Testis (tissue), 3 donors: ENCODE measurements around the gene ZSCAN1. TPM values are rescaled to one million over a fixed set of nuclear protein-coding genes. Genes with fewer than 3 reads are reported as not detected.

Experiments used
- DNase-seq: peaks from one replicate; pipeline ENCODE4 v3.0.0-alpha.2; 2019
- H3K27ac ChIP-seq, 2 donors: fragments of 200-600 bp; sonication (generic); one replicate each; pipeline ENCODE4 v1.5.1; 2019
- H3K27me3 ChIP-seq: fragments of 200-600 bp; sonication (generic); one replicate; pipeline ENCODE4 v1.5.1; 2019
- H3K36me3 ChIP-seq: fragments of 200-600 bp; sonication (generic); one replicate; pipeline ENCODE4 v1.5.1; 2017; ENCODE audit warnings: low read depth; ENCODE audit errors: missing control alignments
- H3K4me1 ChIP-seq: fragments of 200-600 bp; sonication (generic); one replicate; pipeline ENCODE4 v1.5.1; 2019
- H3K4me3 ChIP-seq, 2 donors: fragments of 200-600 bp; sonication (generic); one replicate each; pipeline ENCODE4 v1.5.1; 2017 to 2019
- H3K9me3 ChIP-seq: fragments of 200-600 bp; sonication (generic); one replicate; pipeline ENCODE4 v1.5.1; 2017
- POLR2A ChIP-seq: fragments of 450-650 bp; IDR thresholded peaks from one replicate; pipeline ENCODE4 v1.6.1; 2017; ENCODE audit warnings: antibody characterized with exemption, mild to moderate bottlenecking, moderate library complexity
- WGBS, 2 donors: methylation state at CpG; one replicate each; pipeline ENCODE4 v1.1.5; 2018; 5-methylcytosine and 5-hydroxymethylcytosine counted together
- intact Hi-C: fragments of 100-400 bp; cut with DNase I; formaldehyde crosslinking; loops from one replicate; pipeline ENCODE4 v1.15.1; 2023; ENCODE audit warnings: low total_unique reads
- polyA plus RNA-seq: library from polyadenylated mRNA; stranded (reverse); fragments of 350-450 nt; fragmentation: Illumina TruSeq; extraction: RNeasy Lipid Tissue Mini Kit (QIAGEN cat#74804); gene quantifications from one replicate; pipeline ENCODE4 v1.2.3, GENCODE V29; 2014; ENCODE audit warnings: low read depth, low replicate concordance; ENCODE audit not compliant: insufficient read depth
- total RNA-seq, 2 donors: library from RNA; depleted of rRNA; stranded (reverse); fragments of >200 nt; gene quantifications; one replicate each; pipeline ENCODE4 v1.2.3, GENCODE V29; 2016
- TF ChIP-seq, protein P1 (sequence below), 3 experiments: fragments of 450-650 bp in 2 of 3; fragments of 200-600 bp in 1 of 3; sonication (generic) in 1 of 3; IDR thresholded peaks; one replicate each; pipeline ENCODE4 v1.5.1; 2016 to 2019; ENCODE audit warnings: antibody characterized with exemption in 3 of 3, mild to moderate bottlenecking in 2 of 3, moderate library complexity in 1 of 3

ZSCAN1 gene
- total and polyA plus RNA-seq, 3 donors from 2014 or later, result 5.9 to 8.0 (median 6.5) TPM

GRCh38 chr19:58021541-58022282 is 12.1 kb upstream of the ZSCAN1 start:
- intact Hi-C loops, result loop anchor here (10.0 kb wide), 1 partner anchor 133 kb away; the partner anchor contains the start of gene ZNF329
- TF ChIP-seq POLR2A, result no peak
- TF ChIP-seq, protein P1, sequence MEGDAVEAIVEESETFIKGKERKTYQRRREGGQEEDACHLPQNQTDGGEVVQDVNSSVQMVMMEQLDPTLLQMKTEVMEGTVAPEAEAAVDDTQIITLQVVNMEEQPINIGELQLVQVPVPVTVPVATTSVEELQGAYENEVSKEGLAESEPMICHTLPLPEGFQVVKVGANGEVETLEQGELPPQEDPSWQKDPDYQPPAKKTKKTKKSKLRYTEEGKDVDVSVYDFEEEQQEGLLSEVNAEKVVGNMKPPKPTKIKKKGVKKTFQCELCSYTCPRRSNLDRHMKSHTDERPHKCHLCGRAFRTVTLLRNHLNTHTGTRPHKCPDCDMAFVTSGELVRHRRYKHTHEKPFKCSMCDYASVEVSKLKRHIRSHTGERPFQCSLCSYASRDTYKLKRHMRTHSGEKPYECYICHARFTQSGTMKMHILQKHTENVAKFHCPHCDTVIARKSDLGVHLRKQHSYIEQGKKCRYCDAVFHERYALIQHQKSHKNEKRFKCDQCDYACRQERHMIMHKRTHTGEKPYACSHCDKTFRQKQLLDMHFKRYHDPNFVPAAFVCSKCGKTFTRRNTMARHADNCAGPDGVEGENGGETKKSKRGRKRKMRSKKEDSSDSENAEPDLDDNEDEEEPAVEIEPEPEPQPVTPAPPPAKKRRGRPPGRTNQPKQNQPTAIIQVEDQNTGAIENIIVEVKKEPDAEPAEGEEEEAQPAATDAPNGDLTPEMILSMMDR (IDR thresholded peaks at IDR 0.05), result peak; percentile 56 to 69 (median 66)
- Histone ChIP-seq H3K4me1 (no peaks in the 10 kb centered on the region), H3K27me3 (no peaks in the 10 kb centered on the region), H3K9me3 (no peaks in the 10 kb centered on the region), H3K36me3 (no peaks in the 10 kb centered on the region), H3K4me3 (peak overlapping the region in 1 of 2 donors; percentile 18), H3K27ac (no peak overlapping the region)
- peak; percentile 80 for DNase-seq
- WGBS, 2 donors, result 36 to 50% methylated on average over 30 of the region's 30 CpGs

DNA sequence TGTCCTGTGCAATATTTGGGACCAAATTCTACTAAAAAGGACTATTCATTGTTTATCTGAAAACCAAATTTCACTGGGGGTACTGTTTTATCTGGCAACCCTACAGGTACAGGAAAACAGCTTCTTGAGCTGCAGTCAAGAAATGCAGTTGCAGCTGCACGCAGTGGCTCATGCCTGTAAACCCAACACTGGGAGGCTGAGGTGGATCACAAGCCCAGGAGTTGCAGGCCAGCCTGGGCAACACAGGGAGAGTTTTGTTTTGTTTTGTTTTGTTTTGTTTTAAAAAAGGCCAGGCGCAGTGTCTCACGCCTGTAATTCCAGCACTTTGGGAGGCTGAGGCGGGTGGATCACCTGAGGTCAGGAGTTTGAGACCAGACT is 11.6 kb upstream of the ZSCAN1 start:
- Histone ChIP-seq H3K9me3 (no peaks in the 10 kb centered on the region), H3K27me3 (no peaks in the 10 kb centered on the region), H3K4me3 (no peak overlapping the region), H3K4me1 (no peaks in the 10 kb centered on the region), H3K27ac (no peak overlapping the region), H3K36me3 (no peaks in the 10 kb centered on the region)
- intact Hi-C loops, result loop anchor here (10.0 kb wide), 1 partner anchor 133 kb away; the partner anchor contains the start of gene ZNF329
- no peak for DNase-seq
- TF ChIP-seq POLR2A, result no peak
- WGBS, 2 donors, result 40 to 57% methylated on average over 4 of the region's 4 CpGs

DNA sequence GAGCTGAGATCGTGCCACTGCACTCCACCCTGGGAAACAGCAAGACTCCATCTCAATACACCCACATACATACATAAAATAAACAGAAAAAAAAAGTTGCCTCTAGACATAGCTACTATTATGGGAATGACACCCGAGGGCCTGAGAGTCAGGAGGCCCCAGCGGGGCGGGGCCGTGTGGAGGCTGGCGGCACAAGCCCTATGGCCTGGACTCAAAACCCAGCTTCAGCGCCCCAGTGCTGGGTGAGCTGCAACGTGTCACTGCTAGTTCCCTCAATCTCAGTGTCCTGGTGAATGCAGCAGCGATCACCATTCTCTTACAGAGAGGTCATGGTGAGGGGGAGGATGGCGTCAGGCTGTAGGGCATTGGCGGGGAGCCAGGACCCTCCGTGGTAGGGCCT is 9.2 kb upstream of the ZSCAN1 start:
- no peak for TF ChIP-seq POLR2A
- TF ChIP-seq, protein P1 (IDR thresholded peaks at IDR 0.05), result no peak
- peak overlapping the region; percentile 18 to 46 for H3K4me3 ChIP-seq
- H3K27me3 ChIP-seq, result no peaks in the 10 kb centered on the region
- no peaks in the 10 kb centered on the region for H3K36me3 ChIP-seq
- no peak for DNase-seq
- no peaks in the 10 kb centered on the region for H3K4me1 ChIP-seq
- intact Hi-C loops, result loop anchor here (10.0 kb wide), 1 partner anchor 130 kb away; the partner anchor contains the start of gene ZNF329
- H3K9me3 ChIP-seq, result no peaks in the 10 kb centered on the region
- WGBS, 2 donors, result 71 to 81% methylated on average over 12 of the region's 12 CpGs
- no peak overlapping the region for H3K27ac ChIP-seq

GRCh38 chr19:58034477-58034793 is 610 bp downstream of the ZSCAN1 start:
- TF ChIP-seq, protein P1 (IDR thresholded peaks at IDR 0.05), result no peak
- TF ChIP-seq POLR2A, result no peak
- H3K4me1 ChIP-seq, result no peaks in the 10 kb centered on the region
- no peaks in the 10 kb centered on the region for H3K9me3 ChIP-seq
- H3K36me3 ChIP-seq, result no peaks in the 10 kb centered on the region
- H3K27ac ChIP-seq, result no peak overlapping the region
- 3 to 8% methylated on average over 17 of the region's 20 CpGs for WGBS, 2 donors
- H3K4me3 ChIP-seq, result peak overlapping the region; percentile 53 to 59
- intact Hi-C loops, result no loop called here
- no peaks in the 10 kb centered on the region for H3K27me3 ChIP-seq
- no peak for DNase-seq

DNA sequence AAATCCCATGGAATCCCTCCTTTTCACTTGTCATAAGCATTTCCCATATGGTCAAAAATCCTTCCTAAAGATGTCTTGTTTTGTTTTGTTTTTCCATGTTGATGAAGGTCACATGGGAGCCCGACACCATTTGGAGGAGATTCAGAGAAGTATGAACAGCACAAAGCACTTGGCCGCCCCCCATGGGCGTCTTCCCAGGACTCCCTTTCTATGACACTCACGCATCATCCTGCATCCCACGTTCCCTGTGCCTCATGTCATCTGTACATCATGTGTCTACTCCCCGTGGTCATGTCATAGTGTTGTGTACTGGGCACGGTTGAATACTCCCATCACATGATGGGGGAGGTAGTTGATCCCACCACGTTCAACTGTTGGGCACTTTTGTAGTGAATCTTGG is 2.0 kb downstream of the ZSCAN1 start:
- Histone ChIP-seq H3K4me1 (no peaks in the 10 kb centered on the region), H3K4me3 (no peak overlapping the region), H3K36me3 (no peaks in the 10 kb centered on the region), H3K9me3 (no peaks in the 10 kb centered on the region), H3K27me3 (no peaks in the 10 kb centered on the region), H3K27ac (no peak overlapping the region)
- no peak for DNase-seq
- WGBS, 2 donors, result 70 to 71% methylated on average over 8 of the region's 8 CpGs
- TF ChIP-seq, protein P1 (IDR thresholded peaks at IDR 0.05), result no peak
- TF ChIP-seq POLR2A, result no peak
- intact Hi-C loops, result no loop called here
